ENCODE results near the gene TMEM11.

DNA sequence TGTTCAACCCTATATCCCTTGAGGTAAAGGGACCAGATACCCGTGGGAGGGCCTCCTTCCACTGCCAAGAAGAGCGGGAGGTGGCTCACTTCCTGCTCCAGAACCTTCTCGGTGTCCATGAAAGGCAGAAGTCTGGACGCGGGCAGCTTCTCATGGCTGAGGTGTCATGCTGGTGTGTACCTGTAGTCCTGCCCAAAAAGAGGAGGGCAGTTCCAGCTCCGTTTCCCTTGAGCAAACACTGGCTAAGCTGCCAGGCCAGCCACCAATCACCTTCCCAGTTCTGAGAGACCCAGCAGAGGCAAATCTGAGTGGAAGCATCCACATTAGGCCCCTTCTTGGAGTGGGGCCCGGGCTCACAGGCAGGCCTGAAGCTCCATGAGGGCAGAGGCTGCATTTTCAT is 5.6 kb downstream of the TMEM11 start:
- no peak for TF ChIP-seq EZH2 (IDR thresholded peaks at IDR 0.05; ENCODE audit: borderline replicate concordance, insufficient read depth, low read depth, low read length, poor library complexity, severe bottlenecking)
- TF ChIP-seq, protein P1, sequence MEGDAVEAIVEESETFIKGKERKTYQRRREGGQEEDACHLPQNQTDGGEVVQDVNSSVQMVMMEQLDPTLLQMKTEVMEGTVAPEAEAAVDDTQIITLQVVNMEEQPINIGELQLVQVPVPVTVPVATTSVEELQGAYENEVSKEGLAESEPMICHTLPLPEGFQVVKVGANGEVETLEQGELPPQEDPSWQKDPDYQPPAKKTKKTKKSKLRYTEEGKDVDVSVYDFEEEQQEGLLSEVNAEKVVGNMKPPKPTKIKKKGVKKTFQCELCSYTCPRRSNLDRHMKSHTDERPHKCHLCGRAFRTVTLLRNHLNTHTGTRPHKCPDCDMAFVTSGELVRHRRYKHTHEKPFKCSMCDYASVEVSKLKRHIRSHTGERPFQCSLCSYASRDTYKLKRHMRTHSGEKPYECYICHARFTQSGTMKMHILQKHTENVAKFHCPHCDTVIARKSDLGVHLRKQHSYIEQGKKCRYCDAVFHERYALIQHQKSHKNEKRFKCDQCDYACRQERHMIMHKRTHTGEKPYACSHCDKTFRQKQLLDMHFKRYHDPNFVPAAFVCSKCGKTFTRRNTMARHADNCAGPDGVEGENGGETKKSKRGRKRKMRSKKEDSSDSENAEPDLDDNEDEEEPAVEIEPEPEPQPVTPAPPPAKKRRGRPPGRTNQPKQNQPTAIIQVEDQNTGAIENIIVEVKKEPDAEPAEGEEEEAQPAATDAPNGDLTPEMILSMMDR (IDR thresholded peaks at IDR 0.05) = no peak
